GM23338 (cell line): Measurements from ENCODE around the gene NT5C. TPM values are rescaled to one million over a fixed set of nuclear protein-coding genes. Genes with fewer than 3 reads are reported as not detected.

ENCODE experiments used
- ATAC-seq: fragments of 200-7000 bp; cut with Tn5 transposase; 3 replicates; pipeline ENCODE4 v1.9.1; 2020
- DNase-seq: peaks from one replicate; pipeline ENCODE4 v3.0.0-alpha.2; 2015; ENCODE audit warnings: low spot score
- H2AFZ ChIP-seq: fragments of 200-600 bp; sonication (generic); 2 replicates; pipeline ENCODE4 v1.8.0; 2016; ENCODE audit warnings: antibody characterized with exemption, mild to moderate bottlenecking, moderate library complexity
- H3F3A ChIP-seq: fragments of 200-600 bp; sonication (generic); replicated peaks from 2 replicates; pipeline ENCODE4 v1.8.0; 2017; ENCODE audit warnings: antibody characterized with exemption, mixed run types, low read depth
- H3K27ac ChIP-seq: fragments of 200-600 bp; sonication (generic); 2 replicates; pipeline ENCODE4 v1.6.1; 2016; ENCODE audit warnings: low read depth
- H3K27me3 ChIP-seq: fragments of 200-600 bp; sonication (generic); 2 replicates; pipeline ENCODE4 v1.8.0; 2016; ENCODE audit warnings: mild to moderate bottlenecking, mixed run types, moderate library complexity; ENCODE audit not compliant: insufficient read depth
- H3K36me3 ChIP-seq: fragments of 200-600 bp; sonication (generic); 2 replicates; pipeline ENCODE4 v1.8.0; 2016; ENCODE audit warnings: mild to moderate bottlenecking; ENCODE audit not compliant: insufficient read depth
- H3K4me1 ChIP-seq: fragments of 200-600 bp; sonication (generic); 2 replicates; pipeline ENCODE4 v1.8.0; 2016; ENCODE audit warnings: mild to moderate bottlenecking, moderate library complexity; ENCODE audit not compliant: insufficient read depth
- H3K4me2 ChIP-seq: fragments of 200-600 bp; sonication (generic); 2 replicates; pipeline ENCODE4 v1.7.1; 2017; ENCODE audit warnings: mixed run types
- H3K4me3 ChIP-seq: fragments of 200-600 bp; sonication (generic); 2 replicates; pipeline ENCODE4 v1.6.1; 2016; ENCODE audit warnings: mixed run types
- H3K79me2 ChIP-seq: fragments of 200-600 bp; sonication (generic); replicated peaks from 2 replicates; pipeline ENCODE4 v1.8.0; 2017; ENCODE audit warnings: mild to moderate bottlenecking; ENCODE audit not compliant: insufficient read depth
- H3K9me2 ChIP-seq: fragments of 200-600 bp; sonication (generic); 2 replicates; pipeline ENCODE4 v1.8.0; 2017; ENCODE audit not compliant: insufficient read depth
- H4K20me1 ChIP-seq: fragments of 200-600 bp; sonication (generic); replicated peaks from 2 replicates; pipeline ENCODE4 v1.8.0; 2017; ENCODE audit warnings: mild to moderate bottlenecking; ENCODE audit not compliant: insufficient read depth
- H3K27ac Mint-ChIP-seq: 2 replicates; pipeline ENCODE4 v1.8.0; 2020; ENCODE audit warnings: inconsistent platforms, mild to moderate bottlenecking, moderate library complexity, mixed read lengths
- H3K27me3 Mint-ChIP-seq: 3 replicates; pipeline ENCODE4 v1.8.0; 2022; ENCODE audit warnings: low read depth, mild to moderate bottlenecking, moderate library complexity, mixed read lengths, inconsistent platforms; ENCODE audit not compliant: insufficient read depth, poor library complexity
- H3K36me3 Mint-ChIP-seq: 3 replicates; pipeline ENCODE4 v1.8.0; 2021; ENCODE audit warnings: low read depth, mild to moderate bottlenecking, inconsistent platforms, moderate library complexity, mixed read lengths
- H3K4me1 Mint-ChIP-seq: 3 replicates; pipeline ENCODE4 v1.8.0; 2020; ENCODE audit warnings: mild to moderate bottlenecking, inconsistent platforms, mixed read lengths
- H3K4me3 Mint-ChIP-seq: 3 replicates; pipeline ENCODE4 v1.8.0; 2021; ENCODE audit warnings: moderate library complexity, mild to moderate bottlenecking, inconsistent platforms, mixed read lengths
- H3K9me3 Mint-ChIP-seq: 3 replicates; pipeline ENCODE4 v1.8.0; 2020; ENCODE audit warnings: moderate library complexity, mild to moderate bottlenecking, inconsistent platforms, mixed read lengths
- EZH2 ChIP-seq: fragments of 200-600 bp; sonication (generic); IDR thresholded peaks from one replicate; pipeline ENCODE4 v1.8.0; 2017; ENCODE audit warnings: antibody characterized with exemption, mild to moderate bottlenecking, low read depth; ENCODE audit not compliant: unreplicated experiment
- NANOG ChIP-seq: IDR thresholded peaks from 2 replicates; pipeline ENCODE4 v1.6.1; 2016; ENCODE audit warnings: antibody characterized with exemption, borderline replicate concordance
- STAT1 ChIP-seq: IDR thresholded peaks from one replicate; pipeline ENCODE4 v1.6.1; 2016; ENCODE audit warnings: antibody characterized with exemption; ENCODE audit not compliant: unreplicated experiment
- polyA plus RNA-seq: library from polyadenylated mRNA; unstranded; fragments of >200 nt; fragmentation: Nextera tagmentation; extraction: Ambion mirVana; gene quantifications from 2 replicates; pipeline ENCODE4 v1.2.1, GENCODE V29; 2016
- small RNA-seq: library from RNA; depleted of rRNA; stranded (forward); fragments of <200 nt; gene quantifications from one replicate; pipeline ENCODE3, GENCODE V24; 2014; ENCODE audit warnings: low replicate concordance
- total RNA-seq: library from RNA; depleted of rRNA; stranded (reverse); fragments of >200 nt; shearing (Covaris generic); gene quantifications from 2 replicates; pipeline ENCODE4 v1.2.3, GENCODE V29; 2014; rRNA removed
- TF ChIP-seq, protein P1 (sequence below): IDR thresholded peaks from 2 replicates; pipeline ENCODE4 v1.6.1; 2016; ENCODE audit warnings: antibody characterized with exemption

The NT5C gene
- total and polyA plus RNA-seq, 2 experiments from 2014 or later: 91.7 to 120 TPM

DNA sequence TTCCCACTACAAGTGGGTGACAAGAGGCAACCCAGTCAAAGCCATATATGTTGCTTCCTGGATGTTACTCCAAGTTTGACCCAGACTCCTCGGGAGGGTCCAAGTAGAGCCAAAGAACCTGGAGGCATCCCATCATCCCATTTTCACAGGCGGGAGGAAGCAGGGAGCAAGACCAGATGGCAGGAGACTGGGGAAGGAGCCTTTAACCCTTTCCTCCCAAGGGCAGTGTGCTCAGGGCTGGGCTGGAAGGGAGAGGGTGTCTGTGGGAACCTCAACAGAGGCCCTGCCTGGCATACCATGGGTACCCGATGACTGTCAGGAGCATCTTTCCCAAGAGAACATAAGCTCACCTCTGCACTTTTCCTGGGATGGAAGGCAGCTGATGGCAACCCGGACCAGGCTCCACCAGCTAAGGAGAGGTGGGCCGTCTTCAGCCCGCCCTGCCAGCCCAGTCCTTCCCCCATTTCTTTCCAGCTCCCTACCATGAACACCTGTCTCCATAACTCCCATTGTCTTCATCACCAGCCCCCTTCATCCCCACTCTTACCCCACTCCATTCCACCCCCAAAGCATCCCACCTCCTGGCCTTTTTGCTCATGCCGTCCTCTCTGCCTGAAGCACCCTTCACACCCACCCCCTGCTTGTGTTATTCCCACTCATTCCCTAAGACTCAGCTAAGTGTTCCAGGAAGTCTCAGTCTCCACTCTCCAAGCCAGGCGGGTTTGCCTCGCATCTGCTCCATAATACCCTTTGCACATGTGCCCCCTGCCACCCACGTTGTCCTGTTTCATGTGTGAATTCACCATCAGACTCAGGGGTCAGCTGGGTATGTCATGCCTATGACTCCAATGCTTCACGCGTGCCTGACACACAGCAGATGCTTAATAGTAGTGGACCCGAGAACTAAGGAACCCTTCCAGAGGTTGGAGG lies 49.7 kb downstream of the NT5C start:
- no peak overlapping the region for H2AFZ ChIP-seq
- no peaks in the 10 kb centered on the region; the same call in 2 of the 3 replicates for H3K36me3 Mint-ChIP-seq

More for the DNA sequence above, 49.7 kb downstream of the NT5C start:
- no peak for ATAC-seq
- H3K27me3 ChIP-seq: no peaks in the 10 kb centered on the region
- H3K27ac ChIP-seq: no peak overlapping the region
- Mint-ChIP-seq H3K4me3 (no peak overlapping the region), H3K27me3 (peaks cover 20% of the 10 kb centered on the region), H3K9me3 (no peaks in the 10 kb centered on the region), H3K27ac (no peak overlapping the region), H3K4me1 (peaks cover 38% of the 10 kb centered on the region)
- no peaks in the 10 kb centered on the region for H4K20me1 ChIP-seq
- no peak overlapping the region for H3K4me2 ChIP-seq
- DNase-seq: no peak
- H3F3A ChIP-seq: peaks cover 17% of the 10 kb centered on the region
- peaks cover 37% of the 10 kb centered on the region for H3K4me1 ChIP-seq
- no peaks in the 10 kb centered on the region for H3K9me2 ChIP-seq
- H3K36me3 ChIP-seq: no peaks in the 10 kb centered on the region
- TF ChIP-seq NANOG (no peak), EZH2 (no peak), STAT1 (no peak)
- TF ChIP-seq, protein P1, sequence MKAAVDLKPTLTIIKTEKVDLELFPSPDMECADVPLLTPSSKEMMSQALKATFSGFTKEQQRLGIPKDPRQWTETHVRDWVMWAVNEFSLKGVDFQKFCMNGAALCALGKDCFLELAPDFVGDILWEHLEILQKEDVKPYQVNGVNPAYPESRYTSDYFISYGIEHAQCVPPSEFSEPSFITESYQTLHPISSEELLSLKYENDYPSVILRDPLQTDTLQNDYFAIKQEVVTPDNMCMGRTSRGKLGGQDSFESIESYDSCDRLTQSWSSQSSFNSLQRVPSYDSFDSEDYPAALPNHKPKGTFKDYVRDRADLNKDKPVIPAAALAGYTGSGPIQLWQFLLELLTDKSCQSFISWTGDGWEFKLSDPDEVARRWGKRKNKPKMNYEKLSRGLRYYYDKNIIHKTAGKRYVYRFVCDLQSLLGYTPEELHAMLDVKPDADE: no peak
- no peak overlapping the region for H3K4me3 ChIP-seq
- no peaks in the 10 kb centered on the region for H3K79me2 ChIP-seq

Small RNA genes within 50 kb of the gene (small RNA-seq; reads per million reads assigned to genes)
- not detected for gene RF00019

Other genes starting within 250 kb of the NT5C start
- gene FADS6, start 238.1 kb downstream of the NT5C start, total RNA-seq: 0.73 and 1.6 TPM in 2 replicates
- gene FADS6, start 238.1 kb downstream of the NT5C start, polyA plus RNA-seq: 0.35 and 0.42 TPM in 2 replicates
- gene USH1G, start 208.5 kb downstream of the NT5C start, total RNA-seq: 1.7 and 3.5 TPM in 2 replicates
- 0.28 and 0.34 TPM in 2 replicates for gene USH1G, start 208.5 kb downstream of the NT5C start, polyA plus RNA-seq
- gene OTOP2, start 207.5 kb downstream of the NT5C start, total RNA-seq: not detected in 2 replicates
- gene OTOP2, start 207.5 kb downstream of the NT5C start, polyA plus RNA-seq: not detected in 2 replicates
- gene OTOP3, start 195.8 kb downstream of the NT5C start, total RNA-seq: not detected in 2 replicates
- not detected in 2 replicates for gene OTOP3, start 195.8 kb downstream of the NT5C start, polyA plus RNA-seq
- gene HID1, start 159.0 kb downstream of the NT5C start, total RNA-seq: 6.3 and 8.7 TPM in 2 replicates
- 9.0 and 10.9 TPM in 2 replicates for gene HID1, start 159.0 kb downstream of the NT5C start, polyA plus RNA-seq
- 34.4 and 35.8 TPM in 2 replicates for gene CDR2L, start 144.1 kb downstream of the NT5C start, total RNA-seq
- 17.7 and 18.3 TPM in 2 replicates for gene CDR2L, start 144.1 kb downstream of the NT5C start, polyA plus RNA-seq
- gene MRPL58, start 119.1 kb downstream of the NT5C start, total RNA-seq: 38.0 and 48.5 TPM in 2 replicates
- 66.7 and 68.0 TPM in 2 replicates for gene MRPL58, start 119.1 kb downstream of the NT5C start, polyA plus RNA-seq
- gene ATP5PD, start 84.8 kb downstream of the NT5C start, total RNA-seq: 240 and 244 TPM in 2 replicates
- gene ATP5PD, start 84.8 kb downstream of the NT5C start, polyA plus RNA-seq: 1,144 and 1,234 TPM in 2 replicates
- gene KCTD2, start 84.5 kb downstream of the NT5C start, total RNA-seq: 24.3 and 30.0 TPM in 2 replicates
- gene KCTD2, start 84.5 kb downstream of the NT5C start, polyA plus RNA-seq: 7.4 and 8.1 TPM in 2 replicates
- gene SLC16A5, start 43.8 kb downstream of the NT5C start, total RNA-seq: 30.1 and 40.0 TPM in 2 replicates
- 5.0 and 7.3 TPM in 2 replicates for gene SLC16A5, start 43.8 kb downstream of the NT5C start, polyA plus RNA-seq
- 4.5 and 5.6 TPM in 2 replicates for gene ARMC7, start 21.8 kb downstream of the NT5C start, total RNA-seq
- 6.3 and 8.4 TPM in 2 replicates for gene ARMC7, start 21.8 kb downstream of the NT5C start, polyA plus RNA-seq
- 249 and 278 TPM in 2 replicates for gene JPT1, start 22.8 kb upstream of the NT5C start, total RNA-seq
- gene JPT1, start 22.8 kb upstream of the NT5C start, polyA plus RNA-seq: 903 and 929 TPM in 2 replicates
- gene SUMO2, start 51.2 kb upstream of the NT5C start, total RNA-seq: 133 and 139 TPM in 2 replicates
- gene SUMO2, start 51.2 kb upstream of the NT5C start, polyA plus RNA-seq: 784 and 890 TPM in 2 replicates
- 57.2 and 59.4 TPM in 2 replicates for gene NUP85, start 73.9 kb upstream of the NT5C start, total RNA-seq
- gene NUP85, start 73.9 kb upstream of the NT5C start, polyA plus RNA-seq: 114 and 116 TPM in 2 replicates
- 29.4 and 54.3 TPM in 2 replicates for gene GGA3, start 129.9 kb upstream of the NT5C start, total RNA-seq
- gene GGA3, start 129.9 kb upstream of the NT5C start, polyA plus RNA-seq: 20.8 and 22.5 TPM in 2 replicates
- 60.6 and 72.8 TPM in 2 replicates for gene MRPS7, start 130.1 kb upstream of the NT5C start, total RNA-seq
- 104 and 114 TPM in 2 replicates for gene MRPS7, start 130.1 kb upstream of the NT5C start, polyA plus RNA-seq
- 15.5 and 15.9 TPM in 2 replicates for gene MIF4GD, start 139.5 kb upstream of the NT5C start, total RNA-seq
- gene MIF4GD, start 139.5 kb upstream of the NT5C start, polyA plus RNA-seq: 9.4 and 11.3 TPM in 2 replicates
- 16.3 and 22.4 TPM in 2 replicates for gene SLC25A19, start 157.7 kb upstream of the NT5C start, total RNA-seq
- 17.9 and 19.4 TPM in 2 replicates for gene SLC25A19, start 157.7 kb upstream of the NT5C start, polyA plus RNA-seq